ENCODE results near the gene VPS37C.

DNA sequence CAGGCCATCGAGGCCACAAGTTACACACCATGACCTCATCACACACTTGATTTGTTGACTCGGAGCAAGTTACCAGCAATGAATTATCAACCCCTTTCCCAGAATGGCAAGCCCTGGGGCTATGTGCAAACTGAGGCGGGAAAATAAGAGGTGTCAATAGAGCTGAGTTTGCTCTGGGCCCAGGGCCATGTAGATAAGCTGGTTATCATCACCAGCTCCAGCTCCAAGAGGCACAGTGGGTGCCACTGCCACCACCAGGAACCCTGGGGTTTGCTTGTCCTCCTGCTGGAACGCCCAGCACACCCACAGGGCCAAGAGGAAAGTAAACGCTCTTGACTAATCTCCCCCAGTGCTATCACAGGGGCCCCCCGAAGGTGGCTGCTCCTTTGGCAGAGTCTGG lies 13.0 kb upstream of the VPS37C start:
- TF ChIP-seq POLR2A (IDR thresholded peaks at IDR 0.05; ENCODE audit: low read depth, low read length) (no peak), POLR2AphosphoS5 (IDR thresholded peaks at IDR 0.05; ENCODE audit: low read depth, low read length) (no peak)
